Fibroblast of the aortic adventitia (primary cell): Measurements from ENCODE around the gene DDX21. TPM values are rescaled to one million over a fixed set of nuclear protein-coding genes. Genes with fewer than 3 reads are reported as not detected.
A peak's percentile ranks its signal among the peaks of the same experiment; 100 is the strongest.
"Not testable (repeated sequence)": the region's sequence is repeated elsewhere in the genome, so short reads cannot be mapped to it uniquely, and the experiment has no call there.

Experiments
- DNase-seq: peaks from one replicate; pipeline ENCODE4 v3.0.0-alpha.2; 2010; ENCODE audit warnings: low read depth
- H3K4me3 ChIP-seq: 2 replicates; pipeline ENCODE4 v1.5.1; 2011; ENCODE audit warnings: low read depth, mild to moderate bottlenecking, control low read depth, low read length, moderate library complexity
- total RNA-seq: library from RNA; depleted of rRNA; stranded (reverse); fragments of >200 nt; gene quantifications from 2 replicates; pipeline ENCODE4 v1.2.3, GENCODE V29; 2012; ENCODE audit warnings: low replicate concordance
- TF ChIP-seq, protein P1 (sequence below): IDR thresholded peaks from 2 replicates; pipeline ENCODE4 v1.5.1; 2011; ENCODE audit warnings: mild to moderate bottlenecking, low read length, control low read depth, inconsistent platforms; ENCODE audit not compliant: insufficient read depth

Gene DDX21
- total RNA-seq, 1 donor, result 61.9 TPM

DNA sequence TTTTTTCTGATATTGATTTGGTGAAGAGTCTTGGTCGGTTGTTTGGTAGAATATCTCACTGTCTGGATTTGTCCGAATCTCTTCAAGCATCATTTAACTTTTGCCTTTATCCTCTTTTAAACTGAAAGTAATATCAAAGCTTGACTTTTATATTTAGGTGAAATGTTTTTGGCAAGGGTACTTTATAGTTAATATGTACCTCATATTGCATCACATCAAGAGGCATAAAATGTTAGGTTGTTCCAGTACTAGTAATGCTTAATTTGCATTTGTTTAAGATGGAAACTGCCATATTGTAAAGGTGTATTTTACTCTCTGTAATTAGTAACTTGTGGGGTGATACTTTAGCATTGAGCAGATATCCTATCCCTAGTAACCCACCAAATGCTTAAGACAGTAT, 17.1 kb upstream of the DDX21 start:
- DNase-seq, result no peak
- no peak overlapping the region for H3K4me3 ChIP-seq
- TF ChIP-seq, protein P1, sequence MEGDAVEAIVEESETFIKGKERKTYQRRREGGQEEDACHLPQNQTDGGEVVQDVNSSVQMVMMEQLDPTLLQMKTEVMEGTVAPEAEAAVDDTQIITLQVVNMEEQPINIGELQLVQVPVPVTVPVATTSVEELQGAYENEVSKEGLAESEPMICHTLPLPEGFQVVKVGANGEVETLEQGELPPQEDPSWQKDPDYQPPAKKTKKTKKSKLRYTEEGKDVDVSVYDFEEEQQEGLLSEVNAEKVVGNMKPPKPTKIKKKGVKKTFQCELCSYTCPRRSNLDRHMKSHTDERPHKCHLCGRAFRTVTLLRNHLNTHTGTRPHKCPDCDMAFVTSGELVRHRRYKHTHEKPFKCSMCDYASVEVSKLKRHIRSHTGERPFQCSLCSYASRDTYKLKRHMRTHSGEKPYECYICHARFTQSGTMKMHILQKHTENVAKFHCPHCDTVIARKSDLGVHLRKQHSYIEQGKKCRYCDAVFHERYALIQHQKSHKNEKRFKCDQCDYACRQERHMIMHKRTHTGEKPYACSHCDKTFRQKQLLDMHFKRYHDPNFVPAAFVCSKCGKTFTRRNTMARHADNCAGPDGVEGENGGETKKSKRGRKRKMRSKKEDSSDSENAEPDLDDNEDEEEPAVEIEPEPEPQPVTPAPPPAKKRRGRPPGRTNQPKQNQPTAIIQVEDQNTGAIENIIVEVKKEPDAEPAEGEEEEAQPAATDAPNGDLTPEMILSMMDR, result no peak

DNA sequence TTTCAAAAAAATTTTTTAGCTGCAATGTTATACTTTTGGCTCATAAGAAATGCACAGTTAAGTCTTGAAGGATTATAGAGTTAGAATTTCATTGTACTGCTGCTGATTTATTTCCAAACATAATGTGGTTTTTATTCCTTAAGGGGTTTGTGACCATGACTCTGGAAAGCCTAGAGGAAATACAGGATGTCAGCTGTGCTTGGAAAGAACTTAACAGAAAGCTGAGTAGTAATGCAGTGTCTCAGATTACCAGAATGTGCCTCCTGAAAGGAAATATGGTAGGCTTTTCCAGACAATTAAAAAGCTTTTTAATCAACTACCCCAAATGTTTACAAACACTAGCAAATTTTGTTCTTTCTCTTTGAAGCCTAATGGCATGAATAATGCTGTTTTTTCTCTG, 15.1 kb upstream of the DDX21 start:
- DNase-seq, result not testable (repeated sequence)

DNA sequence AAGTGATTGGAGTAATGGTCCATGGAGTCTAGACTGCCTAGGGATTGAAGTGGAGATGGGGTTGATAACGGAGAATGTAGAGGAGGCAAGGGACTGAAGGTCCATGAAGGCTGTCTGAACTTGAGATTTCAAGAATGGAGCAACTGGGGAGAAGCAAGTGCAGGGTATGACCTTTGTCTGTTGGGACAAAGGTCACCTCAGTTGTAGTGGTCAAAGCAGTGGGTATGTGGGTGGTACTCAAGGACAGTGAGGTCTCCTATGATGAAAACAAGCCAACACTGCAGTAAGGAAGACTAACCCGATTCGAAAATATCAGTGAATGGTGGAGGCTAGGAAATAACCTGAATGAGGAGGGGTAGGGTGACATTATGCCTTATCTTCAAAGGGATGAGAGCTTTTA, 5.4 kb upstream of the DDX21 start:
- TF ChIP-seq, protein P1, result no peak

More for the DNA sequence above, 15.1 kb upstream of the DDX21 start:
- H3K4me3 ChIP-seq, result not testable (repeated sequence)

DNA sequence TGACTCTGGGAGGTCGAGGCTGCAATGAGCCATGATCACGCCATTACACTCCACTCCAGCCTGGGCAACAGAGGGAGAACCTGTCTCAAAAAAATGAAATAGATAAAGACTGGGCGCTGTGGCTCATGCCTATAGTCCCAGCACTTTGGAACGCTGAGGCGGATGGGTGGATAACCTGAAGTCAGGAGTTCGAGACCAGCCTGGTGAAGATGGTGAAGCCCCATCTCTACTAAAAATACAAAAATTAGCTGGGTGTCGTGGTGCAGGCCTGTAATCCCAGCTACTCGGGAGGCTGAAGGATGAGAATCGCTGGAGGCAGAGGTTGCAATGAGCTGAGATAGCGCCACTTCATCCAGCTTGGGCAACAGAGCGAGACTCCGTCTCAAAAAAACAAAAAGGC, 1.1 kb upstream of the DDX21 start:
- DNase-seq, result no peak
- H3K4me3 ChIP-seq, result no peak overlapping the region

More for the DNA sequence above, 5.4 kb upstream of the DDX21 start:
- DNase-seq, result no peak
- H3K4me3 ChIP-seq, result no peak overlapping the region

DNA sequence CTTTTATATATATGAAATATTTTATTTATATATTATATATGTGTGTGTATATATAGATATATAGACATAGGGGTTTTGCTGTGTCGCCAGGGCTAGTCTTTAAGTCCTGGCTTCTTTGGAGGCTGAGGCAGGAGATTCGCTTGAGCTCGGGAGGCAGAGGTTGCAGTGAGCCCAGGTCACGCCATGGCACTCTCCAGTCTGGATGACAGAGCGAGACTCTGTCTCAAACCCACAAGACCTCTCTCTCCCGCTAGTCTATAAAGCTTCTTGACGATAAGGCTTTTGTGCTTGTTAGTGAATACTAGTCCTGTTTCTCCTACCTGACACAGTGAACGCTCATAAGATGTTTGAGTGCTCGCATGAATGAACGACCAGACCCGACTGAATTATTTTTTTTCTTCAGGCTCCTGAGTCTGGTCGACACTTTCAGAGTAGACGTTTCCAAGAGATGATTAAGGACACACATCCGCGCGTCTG, 577 bp upstream of the DDX21 start:
- peak overlapping the region; percentile 99 for H3K4me3 ChIP-seq
- no peak for DNase-seq
- TF ChIP-seq, protein P1, result no peak

More for the DNA sequence above, 1.1 kb upstream of the DDX21 start:
- TF ChIP-seq, protein P1, result no peak

DNA sequence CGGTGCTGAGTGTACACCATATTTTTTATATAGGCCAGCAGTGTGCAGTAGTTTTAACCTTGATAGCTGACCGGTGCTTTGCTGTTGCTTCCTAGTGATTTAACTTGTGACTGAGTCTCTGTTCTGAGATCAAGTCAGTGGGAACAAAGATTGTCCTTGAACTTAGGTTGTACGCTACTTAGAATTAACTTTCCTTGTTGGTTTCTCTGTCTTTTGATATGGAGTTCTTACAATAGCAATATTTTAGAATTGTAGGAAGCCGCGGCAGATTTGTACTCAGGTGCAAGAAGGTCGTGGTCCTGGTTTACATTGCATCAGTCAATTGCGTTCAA, 1.3 kb downstream of the DDX21 start:
- DNase-seq, result no peak
- peak overlapping the region; percentile 99 for H3K4me3 ChIP-seq
- TF ChIP-seq, protein P1, result no peak

DNA sequence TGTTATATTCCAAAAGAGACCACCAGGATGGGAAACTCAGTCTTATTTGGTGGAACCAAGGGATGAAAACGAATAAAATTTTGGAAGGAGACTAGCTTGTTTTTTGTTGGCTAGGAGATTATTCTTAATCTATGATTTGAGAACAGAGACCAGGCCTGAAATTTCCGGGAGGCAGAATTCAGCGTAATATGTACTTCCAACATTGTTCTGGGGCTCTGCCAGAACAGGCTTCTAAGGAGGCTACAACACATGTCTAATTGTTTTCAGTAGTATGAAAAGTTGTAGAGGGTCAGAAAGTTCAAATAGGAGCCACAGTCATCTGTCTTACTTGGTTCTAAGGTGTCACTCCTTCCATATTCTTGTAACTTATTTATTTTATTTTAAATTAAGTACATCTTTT, 1.7 kb downstream of the DDX21 start:
- DNase-seq, result peak; percentile 46
- TF ChIP-seq, protein P1, result no peak
- peak overlapping the region; percentile 99 for H3K4me3 ChIP-seq
